K562 (cell line): ENCODE measurements around the gene PPP3R2. TPM values are rescaled to one million over a fixed set of nuclear protein-coding genes. Genes with fewer than 3 reads are reported as not detected.

Experiments used
- ATAC-seq: fragments of 200-7000 bp; cut with Tn5 transposase; 3 replicates; pipeline ENCODE4 v1.9.1; 2020; ENCODE audit warnings: moderate library complexity
- BruUV-seq: library from RNA; stranded (reverse); fragments of 400-500 nt; replicated peaks from 2 replicates; lab custom pipeline; 2021; lab: Mats Ljungman, UMichigan
- CTCF ChIA-PET: fragments of 300-600 bp; formaldehyde crosslinking; extraction: SDS; loops from one replicate; lab custom pipeline; 2021; ENCODE audit warnings: low intra/inter-chr PET ratio; lab: Yijun Ruan, JAX
- POLR2A ChIA-PET: fragments of 300-600, 350-650 bp; sonication (Branson Sonifier 250); formaldehyde crosslinking; extraction: SDS; loops from one replicate; lab custom pipeline; 2021; ENCODE audit warnings: antibody characterized with exemption, inconsistent platforms; lab: Yijun Ruan, JAX
- DNase-seq, 4 experiments: peaks; one replicate each; pipeline versions ENCODE4 v3.0.0 to v3.0.0-alpha.2; 2011 to 2018; ENCODE audit warnings: low spot score in 3 of 4, mixed read lengths in 3 of 4; ENCODE audit errors: extremely low read depth in 1 of 4
- FAIRE-seq: peaks from 2 replicates; lab custom pipeline; 2011; peaks lifted over from hg19 to GRCh38; lab: Jason Lieb, UNC
- H2AFZ ChIP-seq: 2 replicates; pipeline ENCODE4 v1.6.0; 2011; ENCODE audit warnings: low read depth, low read length, control low read depth, inconsistent platforms
- H3K27ac ChIP-seq: fragments of 200-600 bp; 3 replicates; pipeline ENCODE4 v1.8.0; 2011; ENCODE audit warnings: low read depth, mild to moderate bottlenecking, control low read depth, inconsistent platforms, low read length, moderate library complexity, mixed read lengths; ENCODE audit errors: extremely low read depth
- H3K27me3 ChIP-seq, 2 experiments: fragments of 300-600 bp in 1 of 2; 2 replicates in 1 of 2; 3 replicates in 1 of 2; pipeline versions ENCODE4 v1.6.0 to v1.8.0; 2011; ENCODE audit warnings: inconsistent platforms in 2 of 2, low read length in 2 of 2, mild to moderate bottlenecking in 1 of 2, mixed read lengths in 1 of 2, moderate library complexity in 1 of 2; ENCODE audit not compliant: control insufficient read depth in 2 of 2, insufficient read depth in 2 of 2
- H3K36me3 ChIP-seq: fragments of 300-600 bp; 3 replicates; pipeline ENCODE4 v1.8.0; 2011; ENCODE audit warnings: mild to moderate bottlenecking, low read length, inconsistent platforms; ENCODE audit not compliant: control insufficient read depth, insufficient read depth
- H3K4me1 ChIP-seq, 2 experiments: fragments of 200-600 bp in 1 of 2; replicated peaks in 1 of 2; 2 replicates in 1 of 2; 3 replicates in 1 of 2; pipeline versions ENCODE4 v1.5.1 to v1.8.0; 2011; ENCODE audit warnings: inconsistent platforms in 2 of 2, low read length in 2 of 2, mild to moderate bottlenecking in 1 of 2, mixed read lengths in 1 of 2, moderate library complexity in 1 of 2; ENCODE audit not compliant: control insufficient read depth in 2 of 2, insufficient read depth in 2 of 2
- H3K4me2 ChIP-seq: 2 replicates; pipeline ENCODE4 v1.6.1; 2011; ENCODE audit warnings: low read length, control low read depth, inconsistent platforms, mixed read lengths; ENCODE audit not compliant: insufficient read depth
- H3K4me3 ChIP-seq: fragments of 200-600 bp; sonication (generic), shearing (Covaris generic); 2 replicates; pipeline ENCODE4 v1.5.1; 2016; ENCODE audit warnings: control low read depth, inconsistent platforms
- H3K79me2 ChIP-seq: fragments of 200-600 bp; 3 replicates; pipeline ENCODE4 v1.8.0; 2011; ENCODE audit warnings: low read length, inconsistent platforms; ENCODE audit not compliant: control insufficient read depth, insufficient read depth
- H3K9ac ChIP-seq, 2 experiments: 2 replicates each; pipeline versions ENCODE4 v1.6.0 to v1.6.1; 2011; ENCODE audit warnings: low read depth in 2 of 2, low read length in 2 of 2, control low read depth in 1 of 2, inconsistent platforms in 1 of 2, mild to moderate bottlenecking in 1 of 2, mixed read lengths in 1 of 2; ENCODE audit not compliant: insufficient read depth in 1 of 2
- H3K9me1 ChIP-seq: one replicate; pipeline ENCODE4 v1.6.0; 2011; ENCODE audit warnings: inconsistent platforms, mild to moderate bottlenecking, low read length, moderate library complexity; ENCODE audit not compliant: control insufficient read depth, insufficient read depth
- H3K9me3 ChIP-seq: replicated peaks from 2 replicates; pipeline ENCODE4 v1.5.1; 2011; ENCODE audit warnings: low read depth, low read length, inconsistent platforms; ENCODE audit not compliant: control insufficient read depth, insufficient read depth
- H4K20me1 ChIP-seq: replicated peaks from 2 replicates; pipeline ENCODE4 v1.6.1; 2011; ENCODE audit warnings: low read length, inconsistent platforms, mixed read lengths; ENCODE audit not compliant: control insufficient read depth, insufficient read depth
- ARID2 ChIP-seq: fragments of 450-650 bp; IDR thresholded peaks from 2 replicates; pipeline ENCODE4 v1.6.1; 2017; ENCODE audit warnings: antibody characterized with exemption, mild to moderate bottlenecking
- CBX8 ChIP-seq: fragments of 200-600 bp; sonication (generic); IDR thresholded peaks from 2 replicates; pipeline ENCODE4 v1.6.1; 2012; ENCODE audit warnings: borderline replicate concordance, mixed run types, low read depth, mild to moderate bottlenecking, moderate library complexity, mixed read lengths, low read length, control low read depth, inconsistent platforms; ENCODE audit not compliant: poor library complexity, severe bottlenecking; ENCODE audit errors: extremely low read depth
- HDAC1 ChIP-seq, 2 experiments: fragments of 450-650 bp; IDR thresholded peaks; 2 replicates each; pipeline ENCODE4 v1.6.1; 2016 to 2017; ENCODE audit warnings: inconsistent platforms in 1 of 2, mild to moderate bottlenecking in 1 of 2, moderate library complexity in 1 of 2
- NFYB ChIP-seq: IDR thresholded peaks from 2 replicates; pipeline ENCODE4 v1.6.1; 2011; ENCODE audit warnings: mild to moderate bottlenecking, moderate library complexity; ENCODE audit not compliant: insufficient read length; ENCODE audit errors: extremely low read depth
- RFX5 ChIP-seq: IDR thresholded peaks from 2 replicates; pipeline ENCODE4 v1.6.1; 2011; ENCODE audit warnings: low read depth, mild to moderate bottlenecking, improper control_type of control experiment, low read length
- SIN3A ChIP-seq, 2 experiments: fragments of 150-350 bp in 1 of 2; IDR thresholded peaks; 2 replicates each; pipeline ENCODE4 v1.6.1; 2011 to 2016; ENCODE audit warnings: borderline replicate concordance in 2 of 2, low read depth in 2 of 2, low read length in 2 of 2, mild to moderate bottlenecking in 2 of 2, moderate library complexity in 2 of 2; ENCODE audit not compliant: control insufficient read depth in 1 of 2
- SLC30A9 ChIP-seq: fragments of 250-450 bp; sonication (Bioruptor Pico); IDR thresholded peaks from 2 replicates; pipeline ENCODE4 v1.8.0; 2022; ENCODE audit warnings: mild to moderate bottlenecking, moderate library complexity
- TAF7 ChIP-seq: fragments of 450-650 bp; IDR thresholded peaks from 2 replicates; pipeline ENCODE4 v1.6.1; 2016; ENCODE audit warnings: missing genetic modification characterization, missing compliant biosample characterization
- U2AF2 ChIP-seq: fragments of 200-400 bp; formaldehyde crosslinking; optimal IDR thresholded peaks from 2 replicates; pipeline ENCODE3; 2017; ENCODE audit warnings: low read depth, mild to moderate bottlenecking, low read length
- ZC3H11A ChIP-seq: IDR thresholded peaks from 2 replicates; pipeline ENCODE4 v1.6.1; 2012; ENCODE audit warnings: low read depth, low read length, improper control_type of control experiment
- ZNF408 ChIP-seq: fragments of 250-450 bp; sonication (Bioruptor Pico); IDR thresholded peaks from 2 replicates; pipeline ENCODE4 v1.4.0; 2020; ENCODE audit warnings: low read depth, mild to moderate bottlenecking, moderate library complexity
- ZNF583 ChIP-seq: fragments of 250-450 bp; sonication (Bioruptor Pico); IDR thresholded peaks from 2 replicates; pipeline ENCODE4 v1.4.0; 2020
- WGBS: fragments of 100-300 bp; shearing (Covaris generic); methylation state at CpG from one replicate; pipeline ENCODE4 v1.1.6; 2016; ENCODE audit warnings: low coverage, mixed read lengths; ENCODE audit not compliant: insufficient coverage; ENCODE audit errors: missing lambda C conversion rate; 5-methylcytosine and 5-hydroxymethylcytosine counted together
- in situ Hi-C: fragments of 300-500 bp; cut with MboI; formaldehyde crosslinking; loops from 4 replicates; pipeline ENCODE4 v1.15.0; 2018; ENCODE audit warnings: inconsistent platforms, mixed read lengths
- intact Hi-C: fragments of 100-400 bp; cut with micrococcal nuclease; formaldehyde crosslinking; loops from 2 replicates; pipeline ENCODE4 v1.14.2; 2022
- polyA plus RNA-seq, 8 experiments: library from polyadenylated mRNA; depleted of rRNA in 4 of 8; stranded (reverse) in 5 of 8; unstranded in 3 of 8; fragments of >200 nt; fragmentation: Nextera tagmentation in 2 of 8; fragmentation: Illumina TruSeq in 1 of 8; extraction: Ambion mirVana in 2 of 8; extraction: Trizol in 1 of 8; gene quantifications; 2 replicates each; pipeline versions ENCODE4 v1.2.1 to v1.2.3, GENCODE V29; 2011 to 2014; ENCODE audit warnings: inconsistent platforms in 1 of 8, missing spikeins in 1 of 8
- total RNA-seq, 7 experiments: library from RNA; depleted of rRNA in 6 of 7; stranded (reverse); fragments of >200 nt in 6 of 7; fragmentation: Illumina TruSeq in 2 of 7; extraction: Trizol in 2 of 7; gene quantifications; 2 replicates each; pipeline versions ENCODE4 v1.2.1 to v1.2.3, GENCODE V29; 2011 to 2021; ENCODE audit warnings: low replicate concordance in 1 of 7
- TF ChIP-seq, protein P1 (sequence below): fragments of 200-600 bp; sonication (generic); IDR thresholded peaks from one replicate; pipeline ENCODE4 v1.6.1; 2012; ENCODE audit warnings: mild to moderate bottlenecking, low read depth, low read length, inconsistent platforms

Gene PPP3R2
- total and polyA plus RNA-seq, 9 of the 15 experiments (the other 6 are each of a cell fraction or from before 2014, with no cell fraction given), result not detected

- H3K9me1 ChIP-seq, result no peaks in the 10 kb centered on the region
- ATAC-seq, result no peak
- no peaks in the 10 kb centered on the region for H3K9me3 ChIP-seq
- FAIRE-seq, result no peak
- in situ Hi-C loops (no loop called here), intact Hi-C loops (no loop called here)
- no peaks in the 10 kb centered on the region for H3K36me3 ChIP-seq
- H4K20me1 ChIP-seq, result no peaks in the 10 kb centered on the region
- POLR2A ChIA-PET, result interaction anchor here (0.6 kb wide), 1 partner anchor 123 kb away, joined by 3 read pairs; no protein-coding TSS in a partner anchor
- H3K4me2 ChIP-seq, result no peak overlapping the region
- WGBS, result 0% methylated on average over 1 of the region's 1 CpG
- CTCF ChIA-PET, result no interaction called here
- DNase-seq, result no peak
- H3K27me3 ChIP-seq, result no peaks in the 10 kb centered on the region
- no peak overlapping the region for H3K27ac ChIP-seq
- no peak overlapping the region for H3K4me3 ChIP-seq
- no peaks in the 10 kb centered on the region for H3K79me2 ChIP-seq
- no peak overlapping the region for H2AFZ ChIP-seq
- TF ChIP-seq HDAC1 (IDR thresholded peaks at IDR 0.05) (no peak), ARID2 (no peak), CBX8 (no peak), U2AF2 (no peak), NFYB (no peak), ZC3H11A (no peak), RFX5 (no peak), ZNF408 (CRISPR knock-in tag) (no peak), ZNF583 (CRISPR knock-in tag) (no peak), SIN3A (IDR thresholded peaks at IDR 0.05; ENCODE audit: borderline replicate concordance in 2 of 2, control insufficient read depth in 1 of 2, low read depth in 2 of 2, low read length in 2 of 2) (no peak), TAF7 (tag) (no peak), SLC30A9 (CRISPR knock-in tag) (no peak)
- TF ChIP-seq, protein P1, sequence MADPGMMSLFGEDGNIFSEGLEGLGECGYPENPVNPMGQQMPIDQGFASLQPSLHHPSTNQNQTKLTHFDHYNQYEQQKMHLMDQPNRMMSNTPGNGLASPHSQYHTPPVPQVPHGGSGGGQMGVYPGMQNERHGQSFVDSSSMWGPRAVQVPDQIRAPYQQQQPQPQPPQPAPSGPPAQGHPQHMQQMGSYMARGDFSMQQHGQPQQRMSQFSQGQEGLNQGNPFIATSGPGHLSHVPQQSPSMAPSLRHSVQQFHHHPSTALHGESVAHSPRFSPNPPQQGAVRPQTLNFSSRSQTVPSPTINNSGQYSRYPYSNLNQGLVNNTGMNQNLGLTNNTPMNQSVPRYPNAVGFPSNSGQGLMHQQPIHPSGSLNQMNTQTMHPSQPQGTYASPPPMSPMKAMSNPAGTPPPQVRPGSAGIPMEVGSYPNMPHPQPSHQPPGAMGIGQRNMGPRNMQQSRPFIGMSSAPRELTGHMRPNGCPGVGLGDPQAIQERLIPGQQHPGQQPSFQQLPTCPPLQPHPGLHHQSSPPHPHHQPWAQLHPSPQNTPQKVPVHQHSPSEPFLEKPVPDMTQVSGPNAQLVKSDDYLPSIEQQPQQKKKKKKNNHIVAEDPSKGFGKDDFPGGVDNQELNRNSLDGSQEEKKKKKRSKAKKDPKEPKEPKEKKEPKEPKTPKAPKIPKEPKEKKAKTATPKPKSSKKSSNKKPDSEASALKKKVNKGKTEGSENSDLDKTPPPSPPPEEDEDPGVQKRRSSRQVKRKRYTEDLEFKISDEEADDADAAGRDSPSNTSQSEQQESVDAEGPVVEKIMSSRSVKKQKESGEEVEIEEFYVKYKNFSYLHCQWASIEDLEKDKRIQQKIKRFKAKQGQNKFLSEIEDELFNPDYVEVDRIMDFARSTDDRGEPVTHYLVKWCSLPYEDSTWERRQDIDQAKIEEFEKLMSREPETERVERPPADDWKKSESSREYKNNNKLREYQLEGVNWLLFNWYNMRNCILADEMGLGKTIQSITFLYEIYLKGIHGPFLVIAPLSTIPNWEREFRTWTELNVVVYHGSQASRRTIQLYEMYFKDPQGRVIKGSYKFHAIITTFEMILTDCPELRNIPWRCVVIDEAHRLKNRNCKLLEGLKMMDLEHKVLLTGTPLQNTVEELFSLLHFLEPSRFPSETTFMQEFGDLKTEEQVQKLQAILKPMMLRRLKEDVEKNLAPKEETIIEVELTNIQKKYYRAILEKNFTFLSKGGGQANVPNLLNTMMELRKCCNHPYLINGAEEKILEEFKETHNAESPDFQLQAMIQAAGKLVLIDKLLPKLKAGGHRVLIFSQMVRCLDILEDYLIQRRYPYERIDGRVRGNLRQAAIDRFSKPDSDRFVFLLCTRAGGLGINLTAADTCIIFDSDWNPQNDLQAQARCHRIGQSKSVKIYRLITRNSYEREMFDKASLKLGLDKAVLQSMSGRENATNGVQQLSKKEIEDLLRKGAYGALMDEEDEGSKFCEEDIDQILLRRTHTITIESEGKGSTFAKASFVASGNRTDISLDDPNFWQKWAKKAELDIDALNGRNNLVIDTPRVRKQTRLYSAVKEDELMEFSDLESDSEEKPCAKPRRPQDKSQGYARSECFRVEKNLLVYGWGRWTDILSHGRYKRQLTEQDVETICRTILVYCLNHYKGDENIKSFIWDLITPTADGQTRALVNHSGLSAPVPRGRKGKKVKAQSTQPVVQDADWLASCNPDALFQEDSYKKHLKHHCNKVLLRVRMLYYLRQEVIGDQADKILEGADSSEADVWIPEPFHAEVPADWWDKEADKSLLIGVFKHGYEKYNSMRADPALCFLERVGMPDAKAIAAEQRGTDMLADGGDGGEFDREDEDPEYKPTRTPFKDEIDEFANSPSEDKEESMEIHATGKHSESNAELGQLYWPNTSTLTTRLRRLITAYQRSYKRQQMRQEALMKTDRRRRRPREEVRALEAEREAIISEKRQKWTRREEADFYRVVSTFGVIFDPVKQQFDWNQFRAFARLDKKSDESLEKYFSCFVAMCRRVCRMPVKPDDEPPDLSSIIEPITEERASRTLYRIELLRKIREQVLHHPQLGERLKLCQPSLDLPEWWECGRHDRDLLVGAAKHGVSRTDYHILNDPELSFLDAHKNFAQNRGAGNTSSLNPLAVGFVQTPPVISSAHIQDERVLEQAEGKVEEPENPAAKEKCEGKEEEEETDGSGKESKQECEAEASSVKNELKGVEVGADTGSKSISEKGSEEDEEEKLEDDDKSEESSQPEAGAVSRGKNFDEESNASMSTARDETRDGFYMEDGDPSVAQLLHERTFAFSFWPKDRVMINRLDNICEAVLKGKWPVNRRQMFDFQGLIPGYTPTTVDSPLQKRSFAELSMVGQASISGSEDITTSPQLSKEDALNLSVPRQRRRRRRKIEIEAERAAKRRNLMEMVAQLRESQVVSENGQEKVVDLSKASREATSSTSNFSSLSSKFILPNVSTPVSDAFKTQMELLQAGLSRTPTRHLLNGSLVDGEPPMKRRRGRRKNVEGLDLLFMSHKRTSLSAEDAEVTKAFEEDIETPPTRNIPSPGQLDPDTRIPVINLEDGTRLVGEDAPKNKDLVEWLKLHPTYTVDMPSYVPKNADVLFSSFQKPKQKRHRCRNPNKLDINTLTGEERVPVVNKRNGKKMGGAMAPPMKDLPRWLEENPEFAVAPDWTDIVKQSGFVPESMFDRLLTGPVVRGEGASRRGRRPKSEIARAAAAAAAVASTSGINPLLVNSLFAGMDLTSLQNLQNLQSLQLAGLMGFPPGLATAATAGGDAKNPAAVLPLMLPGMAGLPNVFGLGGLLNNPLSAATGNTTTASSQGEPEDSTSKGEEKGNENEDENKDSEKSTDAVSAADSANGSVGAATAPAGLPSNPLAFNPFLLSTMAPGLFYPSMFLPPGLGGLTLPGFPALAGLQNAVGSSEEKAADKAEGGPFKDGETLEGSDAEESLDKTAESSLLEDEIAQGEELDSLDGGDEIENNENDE, result no peak
- no peak overlapping the region for H3K9ac ChIP-seq
- no TSS peak for BruUV-seq
- no peaks in the 10 kb centered on the region for H3K4me1 ChIP-seq
Observed at GRCh38 chr9:101632611-101633010, 37.8 kb upstream of the PPP3R2 start.
